ENCODE data around the gene NME3. TPM values are rescaled to one million over a fixed set of nuclear protein-coding genes. Genes with fewer than 3 reads are reported as not detected.

The NME3 gene
- total RNA-seq, 2 experiments from 2014 or later, result 23.7 to 43.6 TPM

DNA sequence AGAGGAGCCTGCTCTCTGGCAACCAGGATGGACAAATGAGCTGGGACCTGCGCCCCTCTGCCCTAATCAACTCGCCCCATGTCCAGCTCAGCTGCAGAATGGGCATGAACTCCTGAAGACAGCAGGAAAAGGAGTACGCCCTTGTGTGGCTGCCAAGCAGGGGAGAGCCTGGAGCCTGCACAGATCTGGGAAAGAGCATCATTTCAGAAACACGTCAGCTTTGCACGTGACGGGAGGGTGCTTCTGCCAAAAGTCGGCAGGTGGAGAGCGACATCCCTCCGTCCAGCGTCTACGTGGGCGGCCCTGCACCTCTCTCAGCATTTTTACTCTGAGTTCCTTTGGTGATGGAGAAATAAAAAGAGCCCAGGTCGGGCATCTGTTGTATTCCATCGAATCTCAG, 18.5 kb downstream of the NME3 start:
- H3K27ac Mint-ChIP-seq, result no peak overlapping the region
- intact Hi-C loops (cut with DNase I, micrococcal nuclease), result no loop called here
- ChIA-PET CTCF (interaction anchor here (0.7 kb wide), 1 partner anchor 58 kb away, joined by 3 read pairs; no protein-coding TSS in a partner anchor), POLR2A (no interaction called here)
- H3K36me3 Mint-ChIP-seq (ENCODE audit: low read depth), result peaks cover 11% of the 10 kb centered on the region
- H3K4me3 Mint-ChIP-seq, result no peak overlapping the region
- ATAC-seq (no peak), DNase-seq (no peak)
- H3K27me3 Mint-ChIP-seq, result no peaks in the 10 kb centered on the region
- peaks cover 10% of the 10 kb centered on the region for H3K4me1 Mint-ChIP-seq
- H3K9me3 Mint-ChIP-seq (ENCODE audit: low read depth), result no peaks in the 10 kb centered on the region

DNA sequence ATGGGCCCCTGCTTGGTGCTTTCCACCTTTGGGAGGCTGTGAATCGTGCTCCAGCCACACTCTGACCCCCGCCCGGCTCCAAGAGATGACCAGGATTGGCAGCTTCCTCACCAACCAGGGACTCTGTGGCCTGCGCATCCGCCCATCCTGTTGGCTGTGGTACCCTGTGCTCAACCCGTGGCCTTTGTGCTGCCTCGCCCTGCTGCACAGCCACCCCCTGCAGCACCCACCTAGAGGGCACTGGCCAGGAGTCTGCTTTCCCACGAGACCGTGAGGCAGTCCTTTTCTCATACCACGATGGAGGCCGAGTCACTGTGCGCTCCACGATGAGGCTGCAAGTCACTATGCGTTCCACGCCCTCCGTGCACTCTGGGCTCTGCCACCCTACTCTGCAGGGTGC, 19.4 kb downstream of the NME3 start:
- no peaks in the 10 kb centered on the region for H3K9me3 Mint-ChIP-seq (ENCODE audit: low read depth)
- H3K36me3 Mint-ChIP-seq (ENCODE audit: low read depth), result peaks cover 11% of the 10 kb centered on the region
- POLR2A ChIA-PET, result no interaction called here
- H3K4me3 Mint-ChIP-seq, result no peak overlapping the region
- no peak for DNase-seq
- no peaks in the 10 kb centered on the region for H3K27me3 Mint-ChIP-seq
- intact Hi-C loops (cut with DNase I, micrococcal nuclease), result no loop called here
- no peak for ATAC-seq
- H3K27ac Mint-ChIP-seq, result no peak overlapping the region
- CTCF ChIA-PET, result interaction anchor here (0.6 to 0.8 kb wide), 2 partner anchors 48 to 640 kb away, joined by 3 read pairs; no protein-coding TSS in a partner anchor
- H3K4me1 Mint-ChIP-seq, result peaks cover 4% of the 10 kb centered on the region

- no peaks in the 10 kb centered on the region for H3K4me1 Mint-ChIP-seq
- ATAC-seq (peak; percentile 53), DNase-seq (no peak)
- ChIA-PET POLR2A (no interaction called here), CTCF (no interaction called here)
- H3K27ac Mint-ChIP-seq, result no peak overlapping the region
- no peaks in the 10 kb centered on the region for H3K27me3 Mint-ChIP-seq
- intact Hi-C loops (cut with DNase I, micrococcal nuclease), result no loop called here
- H3K4me3 Mint-ChIP-seq, result no peak overlapping the region
- H3K9me3 Mint-ChIP-seq (ENCODE audit: low read depth), result no peaks in the 10 kb centered on the region
- peaks cover 9% of the 10 kb centered on the region for H3K36me3 Mint-ChIP-seq (ENCODE audit: low read depth)
These were observed 21.9 kb downstream of the NME3 start for GRCh38 chr16:1749152-1750117.

GRCh38 chr16:1747934-1748333, 23.4 kb downstream of the NME3 start:
- no peak overlapping the region for H3K4me3 Mint-ChIP-seq
- H3K4me1 Mint-ChIP-seq, result no peaks in the 10 kb centered on the region
- intact Hi-C loops (cut with DNase I, micrococcal nuclease), result no loop called here
- DNase-seq (no peak), ATAC-seq (no peak)
- no peaks in the 10 kb centered on the region for H3K9me3 Mint-ChIP-seq (ENCODE audit: low read depth)
- no peaks in the 10 kb centered on the region for H3K27me3 Mint-ChIP-seq
- ChIA-PET CTCF (interaction anchor here (0.6 kb wide), 1 partner anchor 776 kb away, joined by 4 read pairs; no protein-coding TSS in a partner anchor), POLR2A (no interaction called here)
- peaks cover 9% of the 10 kb centered on the region for H3K36me3 Mint-ChIP-seq (ENCODE audit: low read depth)
- no peak overlapping the region for H3K27ac Mint-ChIP-seq

DNA sequence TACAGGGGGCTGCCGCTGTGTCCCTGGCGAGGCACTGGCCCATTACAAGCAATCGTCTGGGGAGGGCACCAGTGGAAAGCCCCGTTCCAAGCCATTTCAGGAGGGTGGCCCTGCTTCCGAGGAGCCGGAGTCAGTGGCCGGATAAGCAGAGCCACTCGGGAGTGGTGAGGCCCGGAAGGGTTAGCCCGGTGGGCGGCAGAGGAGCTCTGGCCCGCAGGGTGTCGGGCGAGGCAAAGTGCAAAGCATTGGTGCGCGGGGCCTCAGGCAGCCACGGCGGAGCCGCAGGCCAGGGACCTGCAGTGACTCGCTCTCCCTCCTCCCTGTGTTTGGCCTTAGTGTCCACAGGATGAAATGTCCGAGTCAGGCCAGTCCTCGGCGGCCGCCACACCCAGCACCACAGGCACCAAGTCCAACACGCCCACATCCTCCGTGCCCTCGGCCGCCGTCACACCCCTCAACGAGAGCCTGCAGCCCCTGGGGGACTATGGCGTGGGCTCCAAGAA, 24.6 kb downstream of the NME3 start:
- H3K27ac Mint-ChIP-seq, result no peak overlapping the region
- no peaks in the 10 kb centered on the region for H3K4me1 Mint-ChIP-seq
- no peaks in the 10 kb centered on the region for H3K27me3 Mint-ChIP-seq
- intact Hi-C loops (cut with DNase I, micrococcal nuclease), result no loop called here
- no peaks in the 10 kb centered on the region for H3K9me3 Mint-ChIP-seq (ENCODE audit: low read depth)
- peaks cover 6% of the 10 kb centered on the region for H3K36me3 Mint-ChIP-seq (ENCODE audit: low read depth)
- POLR2A ChIA-PET, result no interaction called here
- DNase-seq, result no peak
- H3K4me3 Mint-ChIP-seq, result no peak overlapping the region
- CTCF ChIA-PET, result no interaction called here
- no peak for ATAC-seq

DNA sequence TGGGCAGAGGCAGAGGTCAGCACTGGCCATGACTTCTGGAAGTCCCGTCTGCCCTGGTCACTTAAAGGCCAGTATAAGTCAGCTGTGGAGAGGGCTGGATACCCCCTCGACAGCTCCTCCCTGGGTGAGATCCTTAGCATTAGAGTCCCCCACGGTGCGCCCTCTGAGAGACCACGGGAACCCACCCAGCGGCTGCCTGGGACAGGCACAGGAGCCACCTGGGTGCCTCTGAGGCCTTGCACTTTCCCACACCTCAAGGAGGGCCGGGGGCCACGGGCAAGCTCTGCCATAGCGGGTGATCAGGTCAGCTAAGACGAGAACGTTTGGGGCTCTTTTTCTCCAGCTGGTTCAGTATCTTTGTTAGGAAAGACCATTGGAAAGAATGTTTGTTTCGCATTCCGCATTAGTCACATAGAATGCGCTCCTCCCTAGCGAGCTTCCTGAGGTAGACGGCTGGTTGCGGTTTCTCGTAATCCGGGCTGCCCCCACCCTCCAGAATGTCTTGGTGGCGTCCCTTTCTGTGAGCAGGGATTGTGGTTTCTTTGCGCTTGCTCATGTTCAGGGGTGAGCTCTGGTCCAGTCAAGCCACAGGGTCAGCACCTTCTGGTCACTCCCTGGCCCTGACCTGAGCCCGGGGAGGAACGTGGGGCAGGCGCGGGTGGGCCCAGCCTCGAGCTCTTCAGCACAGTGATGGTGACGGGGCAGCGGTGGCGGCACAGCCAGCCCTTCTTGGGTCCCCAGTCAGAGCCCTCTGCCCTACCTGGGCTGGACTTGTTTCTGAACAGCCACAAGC, 25.2 kb downstream of the NME3 start:
- intact Hi-C loops (cut with DNase I, micrococcal nuclease), result no loop called here
- H3K4me3 Mint-ChIP-seq, result no peak overlapping the region
- peaks cover 6% of the 10 kb centered on the region for H3K36me3 Mint-ChIP-seq (ENCODE audit: low read depth)
- H3K4me1 Mint-ChIP-seq, result no peaks in the 10 kb centered on the region
- ChIA-PET POLR2A (no interaction called here), CTCF (interaction anchor here (0.7 kb wide), 1 partner anchor 325 kb away, joined by 3 read pairs; no protein-coding TSS in a partner anchor)
- H3K9me3 Mint-ChIP-seq (ENCODE audit: low read depth), result no peaks in the 10 kb centered on the region
- DNase-seq (no peak), ATAC-seq (no peak)
- no peaks in the 10 kb centered on the region for H3K27me3 Mint-ChIP-seq
- H3K27ac Mint-ChIP-seq, result no peak overlapping the region

- no peak for ATAC-seq
- H3K36me3 Mint-ChIP-seq (ENCODE audit: low read depth), result peaks cover 6% of the 10 kb centered on the region
- no peak for DNase-seq
- H3K27me3 Mint-ChIP-seq, result no peaks in the 10 kb centered on the region
- intact Hi-C loops (cut with DNase I, micrococcal nuclease), result no loop called here
- ChIA-PET POLR2A (no interaction called here), CTCF (interaction anchor here (0.7 kb wide), 1 partner anchor 324 kb away, joined by 3 read pairs; no protein-coding TSS in a partner anchor)
- no peak overlapping the region for H3K27ac Mint-ChIP-seq
- H3K9me3 Mint-ChIP-seq (ENCODE audit: low read depth), result no peaks in the 10 kb centered on the region
- H3K4me1 Mint-ChIP-seq, result no peaks in the 10 kb centered on the region
- no peak overlapping the region for H3K4me3 Mint-ChIP-seq
These were observed 26.0 kb downstream of the NME3 start for GRCh38 chr16:1745181-1745899.

DNA sequence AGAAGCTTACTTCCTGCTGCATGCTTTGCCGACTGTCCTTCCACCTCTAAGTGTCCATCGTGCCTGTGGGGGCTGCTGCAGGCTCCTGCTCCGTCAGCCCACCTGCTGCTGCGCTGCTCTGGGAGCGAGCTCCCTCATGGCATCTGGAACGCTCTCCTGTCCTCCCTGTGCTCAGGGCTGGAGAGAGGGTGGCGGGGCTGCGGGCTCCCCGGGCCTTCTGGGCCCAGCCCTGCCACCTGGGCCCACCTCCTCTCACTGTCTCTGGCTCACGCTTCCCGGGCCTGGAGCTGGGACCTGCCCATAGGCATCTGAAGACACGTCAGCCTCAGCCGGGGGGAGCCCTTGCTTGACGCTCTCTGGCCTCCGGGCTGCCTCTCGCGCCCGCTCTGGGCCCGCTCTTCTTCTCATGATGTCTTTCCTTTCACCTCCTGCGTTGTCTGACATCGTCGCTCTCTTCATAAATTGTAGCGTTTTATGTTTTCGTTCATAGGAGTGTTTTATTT, 27.0 kb downstream of the NME3 start:
- H3K36me3 Mint-ChIP-seq (ENCODE audit: low read depth), result peaks cover 6% of the 10 kb centered on the region
- DNase-seq, result no peak
- CTCF ChIA-PET, result interaction anchor here (0.6 kb wide), 1 partner anchor 130 kb away, joined by 3 read pairs; no protein-coding TSS in a partner anchor
- ATAC-seq, result no peak
- no peak overlapping the region for H3K27ac Mint-ChIP-seq
- no peak overlapping the region for H3K4me3 Mint-ChIP-seq
- intact Hi-C loops (cut with DNase I, micrococcal nuclease), result no loop called here
- H3K4me1 Mint-ChIP-seq, result no peaks in the 10 kb centered on the region
- no peaks in the 10 kb centered on the region for H3K9me3 Mint-ChIP-seq (ENCODE audit: low read depth)
- H3K27me3 Mint-ChIP-seq, result no peaks in the 10 kb centered on the region
- POLR2A ChIA-PET, result no interaction called here

DNA sequence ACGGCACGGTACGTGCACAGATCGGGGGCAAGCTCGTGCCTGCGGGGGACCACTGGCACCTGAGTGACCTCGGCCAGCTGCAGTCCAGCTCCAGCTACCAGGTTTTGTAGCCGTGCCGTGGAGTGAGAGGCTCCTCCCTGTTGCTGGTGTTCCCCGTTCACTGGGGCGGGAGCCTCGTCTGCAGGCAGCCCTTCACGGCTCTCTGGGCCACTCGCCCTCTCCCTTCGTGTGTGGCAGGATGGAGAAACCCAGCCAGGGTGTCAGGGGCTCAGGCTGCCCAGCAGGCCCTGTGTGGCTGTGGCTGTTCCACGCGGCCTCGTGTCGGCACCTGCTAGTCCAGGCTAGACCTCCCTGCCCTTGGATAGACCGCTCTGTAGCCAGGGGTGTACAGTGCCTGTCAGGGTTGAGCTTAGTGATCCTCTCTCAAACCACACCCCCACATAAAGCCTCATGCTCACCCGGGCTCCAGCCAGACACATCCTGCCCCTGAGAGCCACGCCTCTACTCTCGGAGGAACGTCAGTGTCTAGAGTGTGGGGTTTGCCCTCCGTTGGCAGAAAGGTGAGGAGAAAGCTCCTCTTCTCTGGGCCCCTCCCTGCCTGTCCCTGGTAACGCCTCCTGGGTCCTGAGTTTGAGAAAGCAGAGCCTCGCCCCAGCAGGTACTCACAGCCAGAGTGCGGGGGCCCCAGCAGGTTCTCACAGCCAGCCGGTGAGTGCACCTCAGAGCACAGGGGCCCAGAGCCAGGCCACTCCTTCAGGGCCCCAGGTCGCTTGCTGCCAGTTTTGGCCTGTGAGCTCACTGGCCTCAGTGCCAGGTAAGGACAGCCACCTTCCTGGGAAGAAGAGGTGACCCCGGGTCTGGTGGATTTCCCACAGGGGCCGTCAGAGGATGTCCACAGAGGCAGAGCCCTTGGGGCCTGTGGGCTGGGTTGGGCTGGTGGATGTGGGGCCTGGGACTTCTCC, 27.7 kb downstream of the NME3 start:
- no peak for DNase-seq
- Mint-ChIP-seq H3K27ac (no peak overlapping the region), H3K4me3 (no peak overlapping the region), H3K4me1 (no peaks in the 10 kb centered on the region), H3K36me3 (ENCODE audit: low read depth) (peaks cover 3% of the 10 kb centered on the region), H3K27me3 (no peaks in the 10 kb centered on the region), H3K9me3 (ENCODE audit: low read depth) (no peaks in the 10 kb centered on the region)
- POLR2A ChIA-PET, result no interaction called here
- ATAC-seq, result no peak
- CTCF ChIA-PET, result interaction anchor here (0.6 kb wide), 3 partner anchors 21 to 131 kb away, joined by 3 to 4 read pairs (median 3); no protein-coding TSS in a partner anchor
- intact Hi-C loops (cut with DNase I, micrococcal nuclease), result no loop called here

DNA sequence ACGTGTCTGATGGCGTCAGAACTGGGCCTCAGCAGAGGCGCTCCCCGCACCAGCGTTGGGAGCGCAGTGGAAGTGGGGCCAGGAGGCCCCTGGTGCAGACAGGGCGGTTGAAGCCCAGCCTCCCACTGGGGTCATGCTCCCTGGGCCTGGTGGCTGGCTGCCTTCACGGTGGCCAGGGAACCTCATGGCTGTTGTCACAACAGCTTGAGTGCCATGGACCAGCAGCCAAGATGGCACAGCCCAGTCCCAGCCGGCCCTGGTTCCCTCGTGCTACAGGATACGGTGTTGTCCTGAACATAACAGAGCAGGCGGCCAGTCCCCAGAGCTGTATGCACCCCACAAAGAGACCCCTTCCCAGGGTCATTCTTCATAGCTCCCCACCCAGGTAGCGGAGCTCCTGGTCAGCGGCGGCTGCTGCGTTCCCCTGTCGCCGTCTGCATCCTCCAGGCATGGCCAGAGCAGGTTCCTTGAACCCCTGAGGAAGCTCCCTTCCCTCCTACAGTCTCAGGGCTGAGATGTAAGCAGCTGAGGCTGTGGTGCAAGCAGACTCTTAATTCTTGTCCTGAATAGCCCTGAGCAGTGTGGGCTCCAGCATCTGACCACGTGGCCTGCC, 29.7 kb downstream of the NME3 start:
- H3K36me3 Mint-ChIP-seq (ENCODE audit: low read depth), result peaks cover 3% of the 10 kb centered on the region
- no peaks in the 10 kb centered on the region for H3K9me3 Mint-ChIP-seq (ENCODE audit: low read depth)
- no peak overlapping the region for H3K27ac Mint-ChIP-seq
- ChIA-PET POLR2A (no interaction called here), CTCF (no interaction called here)
- H3K4me1 Mint-ChIP-seq, result no peaks in the 10 kb centered on the region
- ATAC-seq (no peak), DNase-seq (no peak)
- no peaks in the 10 kb centered on the region for H3K27me3 Mint-ChIP-seq
- no peak overlapping the region for H3K4me3 Mint-ChIP-seq
- intact Hi-C loops (cut with DNase I, micrococcal nuclease), result no loop called here
